GM12874 (cell line): ENCODE measurements around the gene CDKN2D.

ENCODE experiments used
- TF ChIP-seq, protein P1 (sequence below): IDR thresholded peaks from 2 replicates; pipeline ENCODE4 v1.5.1; 2011; ENCODE audit warnings: low read depth, mild to moderate bottlenecking, control low read depth, low read length, moderate library complexity; ENCODE audit not compliant: insufficient read depth

CDKN2D gene

GRCh38 chr19:10603084-10603872 is 34.5 kb upstream of the CDKN2D start:
- TF ChIP-seq, protein P1, sequence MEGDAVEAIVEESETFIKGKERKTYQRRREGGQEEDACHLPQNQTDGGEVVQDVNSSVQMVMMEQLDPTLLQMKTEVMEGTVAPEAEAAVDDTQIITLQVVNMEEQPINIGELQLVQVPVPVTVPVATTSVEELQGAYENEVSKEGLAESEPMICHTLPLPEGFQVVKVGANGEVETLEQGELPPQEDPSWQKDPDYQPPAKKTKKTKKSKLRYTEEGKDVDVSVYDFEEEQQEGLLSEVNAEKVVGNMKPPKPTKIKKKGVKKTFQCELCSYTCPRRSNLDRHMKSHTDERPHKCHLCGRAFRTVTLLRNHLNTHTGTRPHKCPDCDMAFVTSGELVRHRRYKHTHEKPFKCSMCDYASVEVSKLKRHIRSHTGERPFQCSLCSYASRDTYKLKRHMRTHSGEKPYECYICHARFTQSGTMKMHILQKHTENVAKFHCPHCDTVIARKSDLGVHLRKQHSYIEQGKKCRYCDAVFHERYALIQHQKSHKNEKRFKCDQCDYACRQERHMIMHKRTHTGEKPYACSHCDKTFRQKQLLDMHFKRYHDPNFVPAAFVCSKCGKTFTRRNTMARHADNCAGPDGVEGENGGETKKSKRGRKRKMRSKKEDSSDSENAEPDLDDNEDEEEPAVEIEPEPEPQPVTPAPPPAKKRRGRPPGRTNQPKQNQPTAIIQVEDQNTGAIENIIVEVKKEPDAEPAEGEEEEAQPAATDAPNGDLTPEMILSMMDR = no peak

- TF ChIP-seq, protein P1 = no peak
Measured at GRCh38 chr19:10602330-10603083, 33.7 kb upstream of the CDKN2D start.

DNA sequence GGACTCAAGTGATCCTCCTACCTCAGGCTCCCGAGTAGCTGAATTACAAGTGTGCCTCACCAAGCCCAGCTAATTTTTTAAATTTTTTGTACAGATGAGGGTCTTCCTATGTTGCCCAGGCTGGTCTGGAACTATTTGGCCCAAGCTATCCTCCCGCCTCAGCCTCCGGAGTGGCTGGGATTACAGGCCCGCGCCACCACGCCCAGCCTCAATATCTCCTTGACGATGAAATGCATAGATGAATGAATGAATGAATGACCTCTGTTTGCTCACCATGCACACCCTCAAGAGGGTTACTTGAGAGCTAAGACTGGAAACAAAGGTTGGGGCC is 33.2 kb upstream of the CDKN2D start:
- TF ChIP-seq, protein P1 = no peak

GRCh38 chr19:10600149-10600548 is 31.4 kb upstream of the CDKN2D start:
- TF ChIP-seq, protein P1 = no peak

DNA sequence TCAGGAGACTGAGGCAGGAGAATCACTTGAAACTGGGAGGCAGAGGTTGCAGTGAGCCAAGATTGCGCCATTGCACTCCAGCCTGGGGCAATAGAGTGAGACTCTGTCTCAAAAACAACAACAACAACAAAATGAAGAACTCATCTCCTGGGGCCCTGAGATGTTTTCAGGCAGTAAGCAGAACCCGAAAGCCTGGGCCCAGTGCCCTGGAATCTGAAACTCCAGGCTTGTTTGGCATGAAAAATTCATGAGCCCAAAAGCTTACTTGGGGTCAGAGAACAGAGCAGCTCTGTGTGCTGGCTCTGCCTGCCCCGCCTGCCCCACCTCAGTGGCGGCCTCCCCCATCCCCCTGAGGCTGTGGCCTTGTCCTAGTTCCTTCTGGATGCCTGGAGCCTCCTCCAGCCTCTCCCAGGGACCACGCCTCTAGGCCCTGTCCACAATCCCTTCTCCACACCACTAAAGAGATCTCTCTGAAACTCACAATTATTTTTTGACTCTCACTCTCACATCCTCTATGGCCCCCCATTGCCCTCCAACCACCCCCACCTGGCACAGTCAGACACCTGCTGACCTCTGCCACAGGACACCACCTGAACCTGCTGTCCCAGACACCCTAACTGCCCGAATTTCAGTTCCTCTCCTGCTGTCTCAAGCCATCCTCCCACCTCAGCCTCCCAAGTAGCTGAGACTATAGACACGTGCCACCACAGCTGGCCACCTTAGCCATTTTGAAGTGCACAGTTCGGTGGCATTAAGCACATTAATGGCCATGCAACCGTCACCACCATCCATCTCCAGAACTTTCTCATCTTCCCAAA is 25.2 kb upstream of the CDKN2D start:
- TF ChIP-seq, protein P1 = no peak

DNA sequence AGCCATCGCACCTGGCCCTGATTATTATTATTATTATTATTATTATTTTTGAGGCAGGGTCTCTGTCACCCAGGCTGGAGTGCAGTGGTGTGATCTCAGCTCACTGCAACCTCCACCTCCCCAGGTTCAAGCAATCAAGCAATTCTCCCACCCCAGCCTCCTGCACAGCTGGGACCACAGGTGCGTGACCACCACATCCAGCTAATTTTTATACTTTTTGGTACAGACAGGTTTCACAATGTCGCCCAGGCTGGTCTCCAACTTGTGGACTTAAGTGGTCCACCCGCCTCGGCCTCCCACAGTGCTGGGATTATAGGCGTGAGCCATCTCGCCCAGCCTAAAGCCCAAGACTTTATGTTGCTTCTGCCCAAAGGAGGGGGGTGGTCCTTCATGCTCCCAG is 24.4 kb upstream of the CDKN2D start:
- TF ChIP-seq, protein P1 = no peak

DNA sequence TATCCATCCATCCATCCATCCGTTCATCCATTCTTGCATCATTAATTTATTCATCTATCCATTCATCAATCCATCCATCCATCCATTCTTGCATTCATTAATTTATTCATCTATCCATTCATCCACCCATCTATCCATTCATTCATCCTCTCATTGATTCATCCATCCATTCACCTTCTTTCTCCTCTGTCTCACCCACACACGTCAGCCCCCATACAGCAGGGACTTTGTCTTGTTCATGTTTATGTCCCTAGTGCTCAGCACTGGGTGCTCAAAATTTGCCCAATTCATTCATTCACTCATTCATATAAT is 19.0 kb upstream of the CDKN2D start:
- TF ChIP-seq, protein P1 = no peak
